H1 (cell line): Measurements from ENCODE around the gene SLC25A28. TPM values are rescaled to one million over a fixed set of nuclear protein-coding genes. Genes with fewer than 3 reads are reported as not detected.

Experiments
- CTCF ChIA-PET: fragments of 300-600 bp; sonication (Branson Sonifier 250); formaldehyde crosslinking; loops from one replicate; lab custom pipeline; 2021; ENCODE audit not compliant: partially characterized antibody; lab: Charles Lee
- POLR2A ChIA-PET: fragments of 300-600 bp; sonication (Branson Sonifier 250); formaldehyde crosslinking; loops from one replicate; lab custom pipeline; 2021; ENCODE audit warnings: inconsistent platforms; ENCODE audit not compliant: partially characterized antibody; lab: Charles Lee
- DNase-seq, 2 experiments: peaks; one replicate each; pipeline versions ENCODE4 v3.0.0 to v3.0.0-alpha.2; 2010 to 2022; ENCODE audit warnings: low spot score in 2 of 2, low read depth in 1 of 2, mixed read lengths in 1 of 2
- FAIRE-seq: peaks from 2 replicates; lab custom pipeline; 2011; peaks lifted over from hg19 to GRCh38; lab: Jason Lieb, UNC
- H2AFZ ChIP-seq: 2 replicates; pipeline ENCODE4 v1.8.1; 2012; ENCODE audit warnings: low read length, inconsistent platforms
- H2AK5ac ChIP-seq: 2 replicates; pipeline ENCODE4 v1.6.1; 2013; ENCODE audit warnings: low read depth, low read length
- H2BK120ac ChIP-seq: replicated peaks from 2 replicates; pipeline ENCODE3; 2013; ENCODE audit warnings: low read depth, low read length, inconsistent platforms
- H2BK12ac ChIP-seq: 2 replicates; pipeline ENCODE4 v1.6.1; 2013; ENCODE audit warnings: low read depth, low read length
- H2BK15ac ChIP-seq: 2 replicates; pipeline ENCODE4 v1.6.1; 2013; ENCODE audit warnings: low read length
- H2BK20ac ChIP-seq: 2 replicates; pipeline ENCODE4 v1.6.1; 2013; ENCODE audit warnings: low read length
- H2BK5ac ChIP-seq: 2 replicates; pipeline ENCODE4 v1.6.1; 2013; ENCODE audit warnings: low read depth, low read length
- H3K14ac ChIP-seq: 2 replicates; pipeline ENCODE4 v1.6.1; 2013; ENCODE audit warnings: inconsistent platforms; ENCODE audit not compliant: insufficient read length
- H3K18ac ChIP-seq: 2 replicates; pipeline ENCODE4 v1.6.1; 2013; ENCODE audit warnings: low read length; ENCODE audit errors: extremely low read depth
- H3K23ac ChIP-seq: 2 replicates; pipeline ENCODE4 v1.6.1; 2013; ENCODE audit warnings: inconsistent platforms; ENCODE audit not compliant: insufficient read length
- H3K23me2 ChIP-seq: 2 replicates; pipeline ENCODE4 v1.6.1; 2013; ENCODE audit warnings: low read depth, low read length
- H3K27ac ChIP-seq: 2 replicates; pipeline ENCODE4 v1.6.1; 2011; ENCODE audit warnings: low read depth, low read length, inconsistent platforms
- H3K27me3 ChIP-seq, 4 experiments: replicated peaks in 1 of 4; 1 replicate in 1 of 4; 2 replicates in 3 of 4; pipeline versions ENCODE4 v1.6.1 to v1.8.1; 2011 to 2013; ENCODE audit warnings: low read length in 3 of 4, mild to moderate bottlenecking in 3 of 4, inconsistent platforms in 2 of 4, mixed read lengths in 2 of 4, moderate library complexity in 1 of 4; ENCODE audit not compliant: control insufficient read depth in 3 of 4, insufficient read depth in 3 of 4; ENCODE audit errors: extremely low read depth in 1 of 4
- H3K36me3 ChIP-seq, 4 experiments: 2 replicates each; pipeline versions ENCODE4 v1.6.1 to v1.8.1; 2011 to 2013; ENCODE audit warnings: mild to moderate bottlenecking in 4 of 4, low read length in 3 of 4, moderate library complexity in 2 of 4, control low read depth in 1 of 4, inconsistent platforms in 1 of 4; ENCODE audit not compliant: insufficient read depth in 4 of 4, control insufficient read depth in 2 of 4
- H3K4ac ChIP-seq: replicated peaks from 2 replicates; pipeline ENCODE3; 2013; ENCODE audit warnings: low read length, low read depth, mixed read lengths, inconsistent platforms; ENCODE audit not compliant: insufficient read length
- H3K4me1 ChIP-seq, 4 experiments: replicated peaks in 1 of 4; 1 replicate in 1 of 4; 2 replicates in 3 of 4; pipeline versions ENCODE4 v1.6.1 to v1.8.1; 2011 to 2013; ENCODE audit warnings: low read length in 3 of 4, inconsistent platforms in 2 of 4, mixed read lengths in 1 of 4; ENCODE audit not compliant: insufficient read depth in 4 of 4, control insufficient read depth in 3 of 4
- H3K4me2 ChIP-seq, 2 experiments: 2 replicates each; pipeline versions ENCODE4 v1.6.1 to v1.8.1; 2011 to 2013; ENCODE audit warnings: low read depth in 2 of 2, low read length in 2 of 2, control low read depth in 1 of 2, inconsistent platforms in 1 of 2, mild to moderate bottlenecking in 1 of 2; ENCODE audit not compliant: insufficient read depth in 1 of 2
- H3K4me3 ChIP-seq, 4 experiments: fragments of 200-600, 300-600 bp in 1 of 4; sonication (generic), shearing (Covaris generic), sonication (Bioruptor Twin) in 1 of 4; 2 replicates each; pipeline versions ENCODE4 v1.5.1 to v1.8.1; 2011 to 2016; ENCODE audit warnings: low read length in 4 of 4, low read depth in 3 of 4, control low read depth in 2 of 4, inconsistent platforms in 2 of 4, mild to moderate bottlenecking in 2 of 4, mixed read lengths in 1 of 4, moderate library complexity in 1 of 4; ENCODE audit not compliant: insufficient read depth in 2 of 4; ENCODE audit errors: extremely low read depth in 1 of 4
- H3K56ac ChIP-seq: replicated peaks from 2 replicates; pipeline ENCODE3; 2013; ENCODE audit warnings: low read depth, mild to moderate bottlenecking, mixed read lengths, low read length, inconsistent platforms; ENCODE audit not compliant: insufficient read length
- H3K79me1 ChIP-seq: 2 replicates; pipeline ENCODE4 v1.6.1; 2013; ENCODE audit warnings: low read depth, low read length, control low read depth
- H3K79me2 ChIP-seq, 2 experiments: 2 replicates each; pipeline versions ENCODE4 v1.6.1 to v1.8.1; 2012 to 2013; ENCODE audit warnings: low read length in 2 of 2, mild to moderate bottlenecking in 2 of 2, inconsistent platforms in 1 of 2; ENCODE audit not compliant: insufficient read depth in 2 of 2, control insufficient read depth in 1 of 2
- H3K9ac ChIP-seq, 4 experiments: replicated peaks in 1 of 4; 1 replicate in 1 of 4; 2 replicates in 3 of 4; pipeline versions ENCODE4 v1.6.1 to v1.8.1; 2011 to 2013; ENCODE audit warnings: low read depth in 3 of 4, low read length in 3 of 4, control low read depth in 2 of 4, mild to moderate bottlenecking in 2 of 4, moderate library complexity in 2 of 4, inconsistent platforms in 1 of 4; ENCODE audit errors: extremely low read depth in 1 of 4
- H3K9me3 ChIP-seq, 2 experiments: 2 replicates each; pipeline versions ENCODE4 v1.6.1 to v1.8.1; 2012 to 2013; ENCODE audit warnings: mild to moderate bottlenecking in 2 of 2, moderate library complexity in 2 of 2, control low read depth in 1 of 2, inconsistent platforms in 1 of 2, low read depth in 1 of 2, low read length in 1 of 2, mixed read lengths in 1 of 2; ENCODE audit not compliant: insufficient read depth in 2 of 2
- H4K20me1 ChIP-seq, 2 experiments: replicated peaks in 1 of 2; 2 replicates each; pipeline versions ENCODE3 to v1.8.1; 2011 to 2013; ENCODE audit warnings: inconsistent platforms in 2 of 2, low read length in 2 of 2, mild to moderate bottlenecking in 1 of 2; ENCODE audit not compliant: insufficient read depth in 2 of 2, control insufficient read depth in 1 of 2
- H4K5ac ChIP-seq: 2 replicates; pipeline ENCODE4 v1.6.1; 2013; ENCODE audit warnings: low read length, low read depth, mixed read lengths, inconsistent platforms; ENCODE audit not compliant: insufficient read length
- H4K8ac ChIP-seq: 2 replicates; pipeline ENCODE4 v1.8.0; 2013; ENCODE audit warnings: mild to moderate bottlenecking, moderate library complexity, low read length, inconsistent platforms; ENCODE audit not compliant: insufficient read depth; ENCODE audit errors: extremely low read depth
- H4K91ac ChIP-seq: replicated peaks from 2 replicates; pipeline ENCODE3; 2013; ENCODE audit warnings: low read length, mixed read lengths, inconsistent platforms; ENCODE audit not compliant: insufficient read length
- CTCF ChIP-seq, 3 experiments: IDR thresholded peaks; 1 replicate in 2 of 3; 2 replicates in 1 of 3; pipeline versions ENCODE4 v1.5.1 to v1.6.1; 2011; ENCODE audit warnings: low read length in 3 of 3, mild to moderate bottlenecking in 3 of 3, inconsistent platforms in 2 of 3, low read depth in 1 of 3, moderate library complexity in 1 of 3; ENCODE audit not compliant: insufficient read depth in 1 of 3; ENCODE audit errors: control extremely low read depth in 1 of 3
- WGBS, 2 experiments: shearing (Covaris generic) in 1 of 2; methylation state at CpG; one replicate each; pipeline versions ENCODE4 v1.1.6 to v1.1.7; 2013 to 2015; ENCODE audit warnings: low lambda C conversion rate in 2 of 2, mixed read lengths in 2 of 2, inconsistent platforms in 1 of 2, low coverage in 1 of 2, missing lambda C conversion rate in 1 of 2; ENCODE audit not compliant: insufficient replicate concordance in 2 of 2, insufficient coverage in 1 of 2, insufficient read length in 1 of 2; ENCODE audit errors: extremely low coverage in 1 of 2, missing lambda C conversion rate in 1 of 2; 5-methylcytosine and 5-hydroxymethylcytosine counted together
- polyA plus RNA-seq, 7 experiments: library from polyadenylated mRNA; depleted of rRNA in 3 of 7; stranded (reverse) in 5 of 7; unstranded in 2 of 7; fragments of >200 nt in 5 of 7; fragments of 200-250 nt in 2 of 7; gene quantifications; 1 replicate in 5 of 7; 2 replicates in 1 of 7; 4 replicates in 1 of 7; pipeline versions ENCODE4 v1.2.1 to v1.2.3, GENCODE V29; 2011 to 2013; ENCODE audit warnings: missing spikeins in 2 of 7, mixed read lengths in 2 of 7
- total RNA-seq: library from RNA; stranded (reverse); fragmentation: NEBNext Ultra II Directional; extraction: Animal tissue kit (Norgen Biotek cat#: 25700); gene quantifications from 2 replicates; pipeline ENCODE4 v1.2.1, GENCODE V29; 2021

The SLC25A28 gene
- total and polyA plus RNA-seq, 2 of the 8 experiments (the other 6 are each of a cell fraction or from before 2014, with no cell fraction given), result 17.2 to 18.5 TPM

GRCh38 chr10:99583687-99584086, 36.6 kb downstream of the SLC25A28 start:
- H3K14ac ChIP-seq, result no peak overlapping the region
- no peaks in the 10 kb centered on the region for H3K9me3 ChIP-seq
- no peak overlapping the region for H4K8ac ChIP-seq
- H2AK5ac ChIP-seq, result no peak overlapping the region
- H3K23ac ChIP-seq, result no peak overlapping the region
- POLR2A ChIA-PET, result interaction anchor here (1.6 kb wide), 1 partner anchor 30 kb away, joined by 4 read pairs; no protein-coding TSS in a partner anchor
- H2BK12ac ChIP-seq, result no peak overlapping the region
- H2AFZ ChIP-seq, result peak overlapping the region; percentile 89
- DNase-seq (no peak), FAIRE-seq (no peak)
- no peaks in the 10 kb centered on the region for H3K36me3 ChIP-seq
- H3K27ac ChIP-seq, result no peak overlapping the region
- no peak for TF ChIP-seq CTCF (IDR thresholded peaks at IDR 0.05; ENCODE audit: control extremely low read depth in 1 of 3, insufficient read depth in 1 of 3, low read depth in 1 of 3, low read length in 3 of 3)
- H4K91ac ChIP-seq, result no peak overlapping the region
- H3K4me2 ChIP-seq, result no peak overlapping the region
- no peak overlapping the region for H2BK15ac ChIP-seq
- no peak overlapping the region for H3K56ac ChIP-seq
- H2BK5ac ChIP-seq, result no peak overlapping the region
- no peaks in the 10 kb centered on the region for H4K20me1 ChIP-seq
- H3K9ac ChIP-seq, result no peak overlapping the region
- H3K79me1 ChIP-seq, result no peaks in the 10 kb centered on the region
- no peak overlapping the region for H3K4ac ChIP-seq
- H4K5ac ChIP-seq, result no peak overlapping the region
- H2BK20ac ChIP-seq, result no peak overlapping the region
- no peaks in the 10 kb centered on the region for H3K79me2 ChIP-seq
- peaks cover 0 to 3% (median 0%) of the 10 kb centered on the region in 4 experiments; a peak in 1 of 7 replicates for H3K4me1 ChIP-seq
- no peak overlapping the region for H3K4me3 ChIP-seq
- CTCF ChIA-PET, result interaction anchor here (0.6 to 2.2 kb wide), 8 partner anchors 12 to 148 kb away, joined by 3 to 5 read pairs (median 4); no protein-coding TSS in a partner anchor
- H3K23me2 ChIP-seq, result peaks cover 1% of the 10 kb centered on the region; the same call in 1 of the 2 replicates
- no peak overlapping the region for H2BK120ac ChIP-seq
- H3K18ac ChIP-seq, result no peak overlapping the region
- WGBS, 2 experiments, result 74% methylated on average over 4 of the region's 8 CpGs; no CpG with 5 or more reads in 1 of the 2 experiments
- no peaks in the 10 kb centered on the region; a peak in 3 of 7 replicates for H3K27me3 ChIP-seq
